ENCODE data around the gene PPP2R1B.
"Not testable (repeated sequence)": the region's sequence is repeated elsewhere in the genome, so short reads cannot be mapped to it uniquely, and the experiment has no call there.

Gene PPP2R1B

DNA sequence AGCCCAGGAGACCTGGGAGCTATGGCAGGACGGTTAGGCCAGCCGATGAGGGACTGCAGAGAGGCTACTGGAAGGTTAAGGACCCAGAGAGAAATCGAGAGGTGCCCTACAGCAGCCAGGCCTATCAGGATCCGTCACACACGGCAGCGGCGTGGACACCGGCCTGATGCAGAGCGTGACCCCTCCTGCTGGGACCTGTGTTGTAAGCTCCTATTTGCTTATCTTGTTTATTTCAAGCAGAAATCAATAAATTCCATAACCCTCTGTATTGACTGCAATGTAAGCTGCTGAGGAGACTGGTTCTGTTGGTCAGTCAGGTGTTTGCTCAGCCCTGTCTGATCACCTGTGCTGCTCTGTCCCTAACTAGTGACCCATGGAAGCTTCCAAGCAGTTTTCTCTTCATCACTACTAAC, 39.9 kb downstream of the PPP2R1B start:
- no peak for DNase-seq (ENCODE audit: low read depth)

DNA sequence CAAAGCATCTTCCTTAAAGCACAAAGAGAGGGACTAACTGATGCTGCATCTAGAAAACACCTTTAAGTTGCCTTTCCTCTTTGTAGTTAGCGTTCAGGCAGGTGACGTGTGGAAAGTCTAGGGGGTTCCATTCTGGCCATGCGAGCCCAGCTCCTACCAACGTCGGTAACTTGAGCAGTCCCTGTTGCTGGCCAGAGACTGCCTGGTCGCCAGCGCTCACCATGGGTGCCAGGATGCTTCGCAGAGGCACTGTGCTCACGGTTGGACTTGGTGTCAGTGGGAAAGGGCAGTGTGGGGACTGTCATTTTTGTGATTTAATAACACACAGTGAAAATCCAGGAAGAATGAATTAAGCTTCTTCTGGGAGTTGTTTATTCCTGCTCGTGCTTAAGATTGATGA, 40.6 kb downstream of the PPP2R1B start:
- DNase-seq (ENCODE audit: low read depth) = no peak

DNA sequence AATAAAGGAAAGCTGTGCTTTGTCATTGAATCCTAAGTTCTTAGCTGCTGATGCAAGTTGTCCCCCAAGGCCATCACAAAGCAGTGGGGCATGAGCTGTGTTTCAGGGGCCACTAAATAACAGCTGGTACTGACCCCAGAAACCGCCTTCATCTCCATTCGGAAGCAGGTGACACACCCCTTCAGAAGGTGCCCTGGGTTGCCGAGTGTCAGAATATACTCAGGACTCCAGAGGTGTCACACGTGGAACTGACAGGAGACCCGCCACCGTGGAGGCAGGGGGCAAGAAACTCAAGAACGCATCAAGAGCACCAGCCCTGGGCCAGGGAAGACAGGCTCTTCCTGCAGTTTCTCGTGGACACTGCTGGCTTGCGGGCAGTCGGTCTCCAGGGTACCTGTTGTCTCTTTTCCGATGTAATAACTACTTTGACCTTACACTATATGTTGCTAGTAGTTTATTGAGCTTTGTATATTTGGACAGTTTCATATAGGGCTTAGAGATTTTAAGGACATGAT, 41.5 kb downstream of the PPP2R1B start:
- DNase-seq (ENCODE audit: low read depth) = no peak

DNA sequence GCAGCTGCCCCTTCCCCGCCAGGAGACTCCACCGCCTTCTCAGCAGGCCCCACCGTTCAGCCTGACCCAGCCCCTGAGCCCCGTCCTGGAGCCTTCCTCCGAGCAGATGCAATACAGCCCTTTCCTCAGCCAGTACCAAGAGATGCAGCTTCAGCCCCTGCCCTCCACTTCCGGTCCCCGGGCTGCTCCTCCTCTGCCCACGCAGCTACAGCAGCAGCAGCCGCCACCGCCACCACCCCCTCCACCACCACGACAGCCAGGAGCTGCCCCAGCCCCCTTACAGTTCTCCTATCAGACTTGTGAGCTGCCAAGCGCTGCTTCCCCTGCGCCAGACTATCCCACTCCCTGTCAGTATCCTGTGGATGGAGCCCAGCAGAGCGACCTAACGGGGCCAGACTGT, 42.6 kb downstream of the PPP2R1B start:
- no peak for DNase-seq (ENCODE audit: low read depth)

DNA sequence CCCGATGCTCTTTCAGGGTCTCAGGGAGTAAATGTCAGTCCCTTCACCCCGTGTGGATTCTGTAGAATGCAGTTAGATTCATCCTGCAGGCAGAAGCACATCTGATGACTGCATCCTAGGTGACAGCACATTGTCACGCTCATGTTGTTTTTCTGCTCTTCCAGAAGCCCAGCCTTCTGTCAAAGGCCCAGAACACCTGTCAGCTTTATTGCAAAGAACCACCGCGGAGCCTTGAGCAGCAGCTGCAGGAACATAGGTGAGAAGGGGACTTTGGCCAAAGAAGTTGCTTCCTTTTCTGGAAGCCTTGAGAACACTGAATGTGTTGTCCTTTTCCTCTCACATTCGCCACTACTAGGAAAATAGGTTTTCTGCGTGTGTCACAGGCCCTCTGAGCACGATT, 43.7 kb downstream of the PPP2R1B start:
- no peak for DNase-seq (ENCODE audit: low read depth)

DNA sequence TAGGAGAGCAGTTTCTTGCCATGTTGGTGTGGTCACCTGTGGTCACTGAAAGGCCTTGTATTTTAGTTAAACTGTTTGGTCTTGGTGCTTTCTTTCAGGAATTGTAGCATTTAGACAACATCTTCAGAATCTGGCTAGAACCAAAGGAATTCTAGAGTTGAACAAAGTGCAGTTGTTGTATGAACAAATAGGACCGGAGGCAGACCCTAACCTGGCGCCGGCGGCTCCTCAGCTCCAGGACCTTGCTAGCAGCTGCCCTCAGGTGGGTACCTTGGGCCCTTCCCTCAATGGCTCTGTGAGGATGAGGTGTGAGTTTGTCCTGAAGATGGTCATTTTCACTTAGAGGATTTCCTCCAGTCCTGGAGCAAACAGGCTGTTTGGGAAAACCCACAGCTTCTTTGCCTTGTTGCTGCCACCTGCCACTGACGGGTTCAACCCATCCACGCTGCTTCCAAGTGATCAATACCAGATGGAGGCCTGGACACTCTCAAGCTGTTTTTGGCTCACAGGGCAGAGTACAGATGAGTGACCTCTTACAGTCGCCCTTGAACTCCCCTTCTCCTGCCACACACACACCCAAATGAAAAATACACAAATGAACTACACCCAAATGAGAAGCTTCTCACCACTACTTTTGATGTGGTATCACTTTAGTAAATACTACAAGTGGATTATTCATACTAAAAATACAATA, 45.2 kb downstream of the PPP2R1B start:
- DNase-seq (ENCODE audit: low read depth) = no peak

DNA sequence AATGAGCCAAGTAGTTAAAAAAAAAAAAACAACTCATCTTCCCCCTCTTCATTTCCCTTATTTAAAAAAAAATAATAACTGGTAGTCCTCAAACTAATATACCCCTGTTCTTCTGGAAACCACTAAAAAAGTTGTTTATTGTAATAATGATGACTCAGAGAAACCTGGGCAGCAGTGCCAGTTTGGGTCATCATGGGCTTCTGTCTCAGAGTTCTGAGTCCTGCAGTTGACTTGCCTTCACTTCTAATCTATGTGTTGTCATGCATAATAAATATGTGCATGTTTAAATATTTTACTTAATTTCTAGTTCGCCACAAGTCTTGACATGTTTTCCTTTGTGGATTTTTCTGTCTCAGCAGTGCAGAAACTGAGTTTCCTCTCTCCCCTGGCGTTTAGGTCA, 46.8 kb downstream of the PPP2R1B start:
- DNase-seq (ENCODE audit: low read depth) = no peak

DNA sequence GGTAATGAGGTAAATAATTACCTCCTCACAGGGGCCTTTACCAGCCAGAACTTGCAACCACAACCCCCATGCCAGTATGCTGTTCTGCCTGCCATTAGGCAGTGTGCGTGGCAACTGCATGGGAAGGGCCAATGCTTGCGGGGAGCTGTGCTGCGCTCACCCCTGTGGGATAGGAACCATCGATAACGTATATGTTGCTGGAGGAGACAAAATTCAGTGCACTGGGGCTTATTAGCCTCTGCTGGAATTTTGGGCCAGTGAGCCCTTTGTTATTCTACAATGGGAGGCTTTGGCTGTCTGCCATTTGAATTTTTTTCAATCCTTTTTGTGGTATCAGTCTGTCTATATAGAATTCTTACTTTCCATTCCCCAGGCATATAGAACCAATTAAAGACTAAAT, 47.3 kb downstream of the PPP2R1B start:
- no peak for DNase-seq (ENCODE audit: low read depth)

DNA sequence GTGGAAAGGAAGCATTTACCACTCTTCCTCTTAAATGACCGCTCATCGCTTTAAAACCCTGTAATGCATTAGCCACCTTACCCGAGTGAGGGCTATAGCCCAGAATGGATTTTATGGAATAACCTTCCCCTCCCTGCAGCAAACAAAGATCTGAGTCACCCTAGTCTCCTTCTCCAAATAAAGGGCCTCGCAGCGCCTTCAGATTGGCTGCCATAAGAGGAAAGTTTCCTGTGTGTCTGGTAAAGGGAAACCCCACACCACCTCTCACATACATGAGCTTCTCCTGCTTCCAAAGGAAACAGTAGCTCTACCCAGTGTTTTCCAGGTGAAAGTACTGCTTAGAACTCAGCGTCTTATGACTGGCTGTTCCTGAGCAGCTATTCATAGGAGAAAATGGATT, 47.8 kb downstream of the PPP2R1B start:
- DNase-seq (ENCODE audit: low read depth) = no peak

DNA sequence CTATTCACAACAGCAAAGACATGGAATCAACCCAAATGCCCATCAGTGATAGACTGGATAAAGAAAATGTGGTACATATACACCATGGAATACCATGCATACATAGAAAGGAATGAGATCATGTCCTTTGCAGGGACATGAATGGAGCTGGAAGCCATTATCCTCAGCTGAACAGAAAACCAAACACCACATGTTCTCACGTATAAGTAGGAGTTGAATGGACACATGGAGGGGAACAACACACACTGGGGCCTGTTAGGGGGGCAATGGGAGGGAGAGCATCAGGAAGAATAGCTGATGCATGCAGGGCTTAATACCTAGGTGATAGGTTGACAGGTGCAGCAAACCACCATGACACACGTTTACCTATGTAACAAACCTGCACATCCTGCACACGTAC, 48.5 kb downstream of the PPP2R1B start:
- DNase-seq (ENCODE audit: low read depth) = not testable (repeated sequence)

DNA sequence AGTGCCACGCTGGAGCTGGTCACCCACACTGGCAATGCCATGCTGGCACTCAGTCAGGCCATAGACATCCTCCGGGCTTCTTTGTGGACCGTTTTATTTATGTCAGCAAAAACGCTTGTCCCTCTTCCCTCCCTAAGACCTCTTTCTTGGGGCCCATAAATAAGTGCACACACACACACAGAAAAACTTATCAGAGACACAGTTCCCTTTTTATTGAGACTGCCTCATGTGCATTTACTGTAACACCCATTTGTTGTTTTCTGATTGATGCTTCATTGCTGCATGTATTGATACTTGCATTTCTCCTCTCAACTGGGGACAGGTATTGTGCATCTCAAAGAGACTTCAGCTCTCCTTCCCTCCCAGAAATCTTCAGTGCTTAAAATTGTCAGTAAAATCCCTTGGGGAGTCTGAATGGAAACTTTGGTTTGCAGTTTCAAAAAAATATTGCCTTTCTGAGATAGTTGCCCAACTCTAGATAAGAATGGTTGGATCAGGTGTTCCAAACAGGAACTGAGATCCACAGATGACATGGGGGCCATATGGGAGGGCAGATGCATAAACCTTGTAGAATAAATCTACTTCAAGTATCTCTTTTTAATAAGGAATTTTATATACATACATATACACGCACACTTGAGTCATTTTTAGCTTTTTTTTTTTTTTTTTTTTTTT, 50.9 kb downstream of the PPP2R1B start:
- DNase-seq (ENCODE audit: low read depth) = no peak

DNA sequence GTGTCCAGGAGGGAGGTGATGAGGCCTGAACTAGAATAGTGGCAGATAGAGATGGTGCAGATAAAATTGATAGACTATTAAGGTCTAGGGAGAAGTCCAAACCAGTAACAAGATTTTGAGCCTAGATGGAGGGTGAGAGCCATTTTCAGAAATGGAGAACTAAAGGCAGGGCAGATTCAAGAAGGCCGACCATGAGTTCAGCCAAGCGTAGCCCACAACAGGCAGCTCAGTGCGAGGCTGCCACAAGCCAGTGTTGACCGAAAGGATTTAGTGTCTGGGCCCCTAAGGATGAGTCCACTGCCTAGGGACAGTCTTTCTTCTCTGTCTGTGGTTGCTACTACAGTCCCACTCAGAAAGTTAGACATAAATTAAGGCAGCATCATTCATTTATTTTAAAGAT, 51.7 kb downstream of the PPP2R1B start:
- DNase-seq (ENCODE audit: low read depth) = no peak

DNA sequence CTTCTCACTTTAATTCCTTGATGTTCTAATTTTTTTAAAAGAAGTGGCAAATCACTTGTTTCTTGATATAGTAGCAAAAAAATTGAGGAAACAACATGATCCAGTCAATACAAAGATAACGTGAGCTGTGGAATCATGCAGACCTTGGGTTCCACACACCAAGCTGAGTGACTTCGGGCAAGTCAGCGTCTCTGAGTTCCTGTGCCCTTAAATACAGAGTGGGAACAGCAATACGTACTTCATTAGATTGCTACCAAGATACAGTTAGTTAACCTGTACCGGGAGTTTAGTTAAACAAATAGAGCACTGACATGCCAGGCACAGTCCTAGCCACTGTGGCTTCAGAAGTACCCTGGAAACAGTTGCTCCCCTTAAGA, 58.5 kb downstream of the PPP2R1B start:
- DNase-seq (ENCODE audit: low read depth) = no peak

DNA sequence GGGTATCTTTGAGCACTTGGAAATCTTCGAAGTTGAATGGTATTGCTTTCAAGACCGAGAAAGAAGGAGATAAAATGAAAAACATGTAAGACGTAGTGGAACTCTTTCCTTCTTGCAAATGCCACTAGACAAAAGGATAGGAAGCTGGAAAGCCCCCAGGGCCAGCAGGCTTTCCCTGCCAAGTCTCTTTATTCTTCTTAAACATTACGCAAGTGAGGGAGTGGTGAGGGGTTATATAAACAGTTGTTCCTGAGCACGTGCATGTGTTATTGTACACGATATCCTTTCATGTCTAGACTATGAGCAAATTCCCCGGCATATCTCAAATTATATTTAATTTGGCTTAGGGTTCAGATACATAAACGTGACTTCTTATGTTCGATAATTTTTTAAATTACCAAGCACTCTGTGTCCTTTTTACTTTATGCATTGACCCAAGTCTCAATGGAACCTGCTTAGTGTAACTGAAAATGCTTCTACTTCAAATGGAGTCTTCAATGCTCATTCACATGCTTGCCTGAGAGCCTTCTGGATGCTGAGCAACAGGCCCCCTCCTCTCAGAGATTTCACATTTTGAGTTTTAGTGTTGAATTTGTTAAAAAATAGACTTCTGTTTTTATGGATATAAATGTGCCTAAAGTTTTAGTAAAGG, 59.0 kb downstream of the PPP2R1B start:
- DNase-seq (ENCODE audit: low read depth) = no peak

DNA sequence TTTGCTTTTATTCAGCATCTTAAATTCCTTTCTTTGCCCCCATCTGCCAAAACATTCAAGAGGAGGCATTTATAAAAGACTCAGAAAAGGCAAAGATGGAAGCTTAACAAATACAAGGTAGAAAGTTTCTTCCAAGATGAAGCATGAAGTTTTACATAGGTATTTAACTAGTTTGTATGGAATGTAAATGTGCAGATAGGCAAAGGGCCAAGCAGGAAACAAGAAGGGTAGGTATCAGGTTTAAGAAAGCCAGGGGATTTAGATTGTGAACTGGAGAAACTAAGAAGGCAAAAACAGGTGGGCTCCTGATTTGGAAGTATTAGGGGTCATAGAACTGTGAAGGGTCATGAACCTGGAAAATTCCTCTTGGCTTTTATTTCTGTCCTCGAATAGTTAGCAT, 62.6 kb downstream of the PPP2R1B start:
- no peak for DNase-seq (ENCODE audit: low read depth)

DNA sequence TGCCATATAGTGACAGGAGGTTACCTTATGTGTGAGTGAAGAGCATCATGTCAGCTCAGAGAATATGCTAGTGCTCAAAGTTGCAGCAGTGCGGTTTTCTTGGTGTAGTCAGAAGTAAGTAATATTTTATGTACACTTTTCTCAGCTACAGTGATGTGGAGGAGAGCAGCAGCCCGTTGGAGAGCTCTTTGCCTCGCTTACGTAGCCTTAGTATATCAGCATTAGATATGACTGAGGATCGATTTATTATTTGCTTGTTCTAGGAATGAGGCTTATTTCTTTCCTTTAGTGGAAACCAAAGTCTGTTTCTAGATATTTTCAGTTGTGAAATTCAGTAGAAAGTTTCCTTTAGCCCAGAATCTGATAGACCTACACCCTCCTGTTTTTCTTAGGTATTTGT, 63.6 kb downstream of the PPP2R1B start:
- DNase-seq (ENCODE audit: low read depth) = no peak

DNA sequence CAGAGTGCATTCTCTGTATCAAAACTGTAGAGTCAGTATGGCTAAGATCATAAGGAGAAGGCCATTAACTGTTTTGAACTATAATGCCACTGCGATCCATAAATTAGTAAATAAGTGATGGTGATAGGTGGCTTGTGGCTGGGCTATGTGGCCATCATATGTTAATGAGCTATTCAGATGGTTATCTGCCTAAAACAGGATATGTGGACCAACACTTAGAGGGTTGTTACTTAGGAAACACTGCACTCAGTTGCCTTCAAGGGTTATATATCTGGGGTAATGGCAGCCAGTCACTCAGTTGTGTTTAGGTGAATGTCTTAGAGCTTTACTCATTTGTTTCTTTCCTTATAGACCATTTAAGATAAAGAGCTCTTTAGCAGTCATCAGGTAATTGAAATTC, 66.0 kb downstream of the PPP2R1B start:
- DNase-seq (ENCODE audit: low read depth) = no peak

DNA sequence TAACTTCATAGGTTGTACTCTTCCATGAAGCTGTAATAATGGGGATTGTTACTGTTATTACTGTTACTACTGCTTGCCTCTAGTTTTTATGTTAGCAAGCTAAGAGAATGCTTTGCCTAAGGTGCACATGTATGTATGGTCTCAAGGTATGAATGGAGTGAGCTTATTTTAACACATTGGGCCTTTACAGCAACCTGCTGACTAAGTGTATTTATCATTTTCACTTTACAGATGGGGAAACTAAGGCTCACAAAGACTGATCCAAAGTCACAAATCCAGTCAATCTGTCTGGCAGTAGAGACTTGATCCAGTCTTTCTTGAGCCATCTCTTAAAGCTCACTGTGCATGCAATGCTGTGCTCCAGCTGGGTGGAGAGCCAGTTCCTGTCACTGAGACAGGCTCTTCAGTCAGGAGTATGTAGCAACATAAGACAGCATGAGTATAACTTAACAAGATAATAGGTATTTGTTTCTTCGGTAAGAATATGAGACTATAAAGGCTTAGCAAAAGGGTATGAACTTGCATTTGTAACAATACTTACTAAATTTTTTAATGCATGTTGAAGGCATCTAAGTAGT, 66.5 kb downstream of the PPP2R1B start:
- no peak for DNase-seq (ENCODE audit: low read depth)

DNA sequence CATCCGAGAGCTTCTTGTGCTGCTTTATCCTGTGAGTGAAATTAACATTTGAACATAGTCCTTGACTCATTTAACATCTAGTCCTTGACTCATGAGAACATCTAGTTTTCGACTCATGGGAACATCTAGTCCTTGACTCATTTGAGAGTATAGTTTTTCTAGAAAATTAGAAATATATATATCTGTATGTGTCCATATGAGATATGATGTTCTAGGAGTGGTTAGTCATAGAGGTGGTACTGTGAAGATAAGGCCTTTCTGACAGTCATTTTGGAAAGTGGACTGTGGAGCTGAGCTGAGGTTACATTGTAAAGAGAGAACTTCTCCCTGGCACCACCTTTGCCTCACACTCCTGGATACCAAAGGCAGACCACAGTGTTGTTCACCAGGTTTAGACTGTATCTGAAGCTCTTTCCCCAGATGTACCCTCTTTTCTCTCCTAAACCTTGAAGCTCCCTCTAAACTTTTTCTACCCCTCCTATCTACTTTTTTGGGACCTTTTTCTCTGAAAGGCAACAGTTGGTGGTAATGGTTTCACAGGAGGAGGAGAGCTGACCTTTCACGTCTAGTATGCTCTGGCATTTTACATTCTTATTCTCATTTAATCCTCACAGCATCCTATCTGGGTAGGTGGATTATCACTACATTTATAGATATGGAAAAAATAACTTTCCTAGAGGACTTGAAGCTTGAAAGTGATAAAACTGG, 67.2 kb downstream of the PPP2R1B start:
- no peak for DNase-seq (ENCODE audit: low read depth)

DNA sequence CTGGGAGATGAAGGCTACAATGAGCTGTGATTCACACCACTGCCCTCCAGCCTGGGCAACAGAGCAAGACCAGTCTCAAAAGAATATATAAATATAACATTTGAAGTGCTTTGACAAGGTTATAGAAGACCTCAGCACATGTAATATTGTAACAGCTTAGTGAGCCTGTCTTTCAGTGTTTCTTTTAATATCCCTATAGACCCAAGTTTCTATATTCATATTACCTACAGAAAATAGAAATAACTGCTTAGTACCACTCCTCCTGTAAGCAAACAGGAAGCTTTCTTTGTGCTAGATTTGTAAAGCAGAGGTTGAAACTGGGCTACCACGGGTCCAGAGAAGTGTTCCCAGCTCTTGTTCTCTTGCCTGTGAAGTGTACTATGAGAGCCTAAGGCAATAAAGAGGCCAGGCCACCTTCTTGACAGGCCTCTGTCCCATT, 68.2 kb downstream of the PPP2R1B start:
- no peak for DNase-seq (ENCODE audit: low read depth)

DNA sequence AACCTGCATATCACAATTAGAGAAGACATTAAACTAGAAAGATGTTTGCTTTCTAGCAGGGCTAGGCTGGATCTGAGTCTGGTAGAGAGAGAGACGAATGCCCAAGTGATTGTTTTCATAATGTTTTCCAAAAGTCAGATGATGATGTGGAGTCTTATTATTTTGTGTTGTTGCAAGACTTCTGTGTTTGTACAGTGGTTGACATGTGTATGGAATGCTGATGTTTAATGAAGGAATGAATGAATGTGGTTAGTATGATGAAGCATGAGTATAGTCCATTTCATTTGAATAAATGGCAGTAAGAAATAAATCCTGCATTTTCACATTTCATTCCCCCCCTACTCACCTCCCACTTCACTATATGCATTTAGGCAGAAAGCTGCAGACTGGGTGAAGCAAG, 69.6 kb downstream of the PPP2R1B start:
- no peak for DNase-seq (ENCODE audit: low read depth)

DNA sequence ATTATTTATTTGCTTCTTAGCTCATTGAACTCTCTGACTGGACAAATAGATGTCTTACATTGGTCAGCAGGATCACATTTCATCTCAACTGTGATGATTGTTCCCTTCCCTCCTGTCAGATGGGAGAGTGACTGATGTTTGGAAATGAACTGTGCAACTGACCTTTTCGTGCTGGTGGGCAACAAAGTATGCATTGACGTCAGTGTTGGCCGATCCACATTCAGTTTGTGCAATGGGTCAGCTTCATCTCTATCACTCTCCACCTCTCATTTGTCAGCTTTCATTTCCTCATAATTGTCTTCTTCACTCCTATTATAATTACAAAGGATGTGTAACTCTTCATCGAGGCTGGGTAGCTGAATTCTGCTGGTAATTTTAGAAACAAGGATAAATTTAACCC, 71.3 kb downstream of the PPP2R1B start:
- DNase-seq (ENCODE audit: low read depth) = no peak

All from T follicular helper cell (primary cell).